A549 (cell line): ENCODE data around the gene ANKAR.

Experiments used
- CHD4 ChIP-seq: fragments of 200-600 bp; sonication (generic); IDR thresholded peaks from 2 replicates; pipeline ENCODE4 v1.6.1; 2016; ENCODE audit warnings: antibody characterized with exemption, mild to moderate bottlenecking, borderline replicate concordance
- CTCF ChIP-seq: fragments of >200 bp; sonication (Bioruptor Twin); formaldehyde crosslinking; IDR thresholded peaks from 3 replicates; pipeline ENCODE4 v1.5.1; 2016
- EP300 ChIP-seq, 2 experiments: fragments of >200 bp; sonication (Bioruptor Twin); formaldehyde crosslinking; IDR thresholded peaks; 2 replicates in 1 of 2; 3 replicates in 1 of 2; pipeline ENCODE4 v1.6.1; 2016 to 2017
- FOSL2 ChIP-seq, 2 experiments: fragments of 450-650 bp in 1 of 2; fragments of >200 bp in 1 of 2; sonication (Bioruptor Twin) in 1 of 2; formaldehyde crosslinking; IDR thresholded peaks; 2 replicates each; pipeline versions ENCODE4 v1.5.0 to v1.6.1; 2016 to 2020; ENCODE audit warnings: mild to moderate bottlenecking in 1 of 2, moderate library complexity in 1 of 2
- MYC ChIP-seq: IDR thresholded peaks from 2 replicates; pipeline ENCODE4 v1.6.1; 2012; ENCODE audit warnings: mild to moderate bottlenecking, inconsistent platforms, low read length, improper control_type of control experiment, borderline replicate concordance
- NR3C1 ChIP-seq: fragments of >200 bp; sonication (Bioruptor Twin); formaldehyde crosslinking; IDR thresholded peaks from 3 replicates; pipeline ENCODE4 v1.6.1; 2017
- POLR2A ChIP-seq: IDR thresholded peaks from 2 replicates; pipeline ENCODE4 v1.6.1; 2012; ENCODE audit warnings: mild to moderate bottlenecking, low read length
- RFX5 ChIP-seq: fragments of 450-650 bp; IDR thresholded peaks from 2 replicates; pipeline ENCODE4 v1.7.1; 2014; ENCODE audit warnings: antibody characterized with exemption, mild to moderate bottlenecking, moderate library complexity

DNA sequence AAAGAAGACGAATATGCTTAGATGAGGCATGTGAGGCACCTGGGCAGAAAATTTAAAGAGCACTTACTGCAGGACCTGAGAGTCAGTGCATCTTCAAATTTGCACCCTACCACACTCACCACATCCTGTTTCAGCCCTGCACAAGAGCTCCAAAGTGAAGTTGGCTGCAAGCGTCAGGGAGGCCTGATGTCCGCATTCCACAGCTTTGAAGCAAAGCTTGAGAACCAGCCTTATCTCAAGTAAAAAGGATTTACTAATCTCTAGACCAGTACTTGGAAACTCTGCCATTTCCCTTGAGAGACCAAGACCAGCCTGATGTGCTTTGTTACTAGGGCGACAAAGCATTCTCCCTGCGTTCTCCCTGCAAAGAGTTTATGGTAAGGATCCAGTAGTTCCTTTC, 16.6 kb upstream of the ANKAR start:
- no peak for TF ChIP-seq EP300 (IDR thresholded peaks at IDR 0.05)
- no peak for TF ChIP-seq CTCF
- TF ChIP-seq RFX5 = no peak
- no peak for TF ChIP-seq CHD4
- no peak for TF ChIP-seq NR3C1
- no peak for TF ChIP-seq FOSL2 (IDR thresholded peaks at IDR 0.05)
- no peak for TF ChIP-seq FOSL2 (CRISPR knock-in tag; IDR thresholded peaks at IDR 0.05)
- no peak for TF ChIP-seq MYC
- no peak for TF ChIP-seq POLR2A
